ENCODE data around the gene NFATC3.

The NFATC3 gene

DNA sequence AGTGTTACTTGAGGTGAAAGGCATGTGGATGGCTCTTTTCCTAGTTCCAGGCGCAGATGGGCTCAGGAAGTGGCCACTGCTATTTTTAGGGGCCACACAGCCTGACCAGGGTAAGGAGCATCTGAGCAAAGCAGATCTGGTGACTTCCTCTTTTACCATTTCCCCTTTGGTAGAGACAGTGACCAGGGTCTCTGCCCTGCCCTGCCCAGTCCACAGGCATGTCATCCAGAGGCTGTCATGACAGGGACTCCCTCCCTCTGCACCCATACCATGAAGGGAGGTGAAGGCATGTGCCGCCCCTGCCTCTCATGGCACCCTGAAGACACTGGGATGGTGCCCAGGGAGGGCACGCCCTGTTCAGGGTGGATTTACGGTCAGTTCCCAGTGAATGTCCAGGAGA lies 162.2 kb downstream of the NFATC3 start:
- no peak for TF ChIP-seq Cebpa-rat (IDR thresholded peaks at IDR 0.05)
- peaks cover 25% of the 10 kb centered on the region for H3K36me3 ChIP-seq
- H3K27me3 ChIP-seq: no peaks in the 10 kb centered on the region
- H3K27ac ChIP-seq: peak overlapping the region; percentile 59
- peak overlapping the region; percentile 91; the same call in 1 of the 2 replicates for H3K4me3 ChIP-seq
- H3K4me1 ChIP-seq: peaks cover 76% of the 10 kb centered on the region
- H4K20me1 ChIP-seq: peaks cover 12% of the 10 kb centered on the region
- peak overlapping the region; percentile 76 for H3K9ac ChIP-seq
- H3K9me3 ChIP-seq: no peaks in the 10 kb centered on the region
- peak overlapping the region; percentile 100 for H3K4me2 ChIP-seq

DNA sequence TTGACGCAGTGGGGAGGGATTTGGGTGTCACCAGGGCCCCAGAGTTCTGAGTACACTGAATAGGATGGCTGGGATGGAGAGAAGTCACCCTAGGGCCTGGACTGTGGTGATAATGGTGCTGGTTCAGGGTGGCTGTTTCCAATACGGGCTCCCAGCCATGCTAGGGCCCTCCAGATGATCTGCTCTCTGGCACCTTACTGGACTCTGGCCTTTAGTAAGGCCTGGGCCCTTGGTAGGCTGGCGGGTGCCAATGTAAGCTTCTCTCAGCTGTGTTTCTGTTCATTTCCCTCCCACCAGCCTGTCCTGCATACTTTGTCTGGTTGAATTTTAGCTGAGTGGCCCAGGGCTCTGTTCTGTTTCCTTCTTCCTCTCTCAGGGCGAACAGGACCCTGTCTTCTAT lies 162.8 kb downstream of the NFATC3 start:
- H3K9ac ChIP-seq: peak overlapping the region; percentile 76; the same call in 1 of the 2 replicates
- TF ChIP-seq Cebpa-rat (IDR thresholded peaks at IDR 0.05): no peak
- peaks cover 82% of the 10 kb centered on the region for H3K4me1 ChIP-seq
- H3K27me3 ChIP-seq: no peaks in the 10 kb centered on the region
- H3K4me3 ChIP-seq: no peak overlapping the region; the same call in 1 of the 2 replicates
- H3K4me2 ChIP-seq: peak overlapping the region; percentile 100
- H3K9me3 ChIP-seq: no peaks in the 10 kb centered on the region
- H3K27ac ChIP-seq: peak overlapping the region; percentile 59
- H4K20me1 ChIP-seq: peaks cover 12% of the 10 kb centered on the region
- peaks cover 30% of the 10 kb centered on the region for H3K36me3 ChIP-seq

DNA sequence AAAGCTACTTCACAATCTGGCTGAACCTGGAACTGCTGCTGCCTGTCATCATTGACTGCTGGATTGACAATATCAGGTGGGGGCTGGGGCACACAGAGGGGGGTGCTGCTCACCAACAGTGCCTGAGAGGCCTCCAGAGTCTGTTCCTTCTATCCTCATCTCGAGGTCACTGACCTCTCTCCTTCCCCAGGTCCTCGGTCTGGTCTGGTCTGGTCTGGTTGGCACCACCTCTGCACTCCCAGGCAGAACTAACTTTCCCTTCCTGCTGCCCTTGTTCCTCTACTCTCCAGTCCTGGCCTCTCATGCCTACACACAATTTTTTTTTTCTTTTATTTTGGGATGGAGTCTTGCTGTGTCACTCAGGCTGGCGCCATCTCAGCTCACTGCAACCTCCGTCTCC lies 164.2 kb downstream of the NFATC3 start:
- no peak overlapping the region for H3K4me2 ChIP-seq
- TF ChIP-seq Cebpa-rat (IDR thresholded peaks at IDR 0.05): no peak
- H3K36me3 ChIP-seq: peaks cover 45% of the 10 kb centered on the region
- H3K4me1 ChIP-seq: peaks cover 90% of the 10 kb centered on the region
- H3K9ac ChIP-seq: no peak overlapping the region
- no peak overlapping the region for H3K4me3 ChIP-seq
- no peaks in the 10 kb centered on the region for H3K9me3 ChIP-seq
- H4K20me1 ChIP-seq: peaks cover 12% of the 10 kb centered on the region
- H3K27me3 ChIP-seq: no peaks in the 10 kb centered on the region
- H3K27ac ChIP-seq: peak overlapping the region; percentile 59; the same call in 1 of the 2 replicates

- Histone ChIP-seq H3K36me3 (peaks cover 60% of the 10 kb centered on the region), H3K4me1 (peaks cover 98% of the 10 kb centered on the region)
- TF ChIP-seq Cebpa-rat (IDR thresholded peaks at IDR 0.05): no peak
These were observed 165.8 kb downstream of the NFATC3 start for GRCh38 chr16:68250951-68251350.

DNA sequence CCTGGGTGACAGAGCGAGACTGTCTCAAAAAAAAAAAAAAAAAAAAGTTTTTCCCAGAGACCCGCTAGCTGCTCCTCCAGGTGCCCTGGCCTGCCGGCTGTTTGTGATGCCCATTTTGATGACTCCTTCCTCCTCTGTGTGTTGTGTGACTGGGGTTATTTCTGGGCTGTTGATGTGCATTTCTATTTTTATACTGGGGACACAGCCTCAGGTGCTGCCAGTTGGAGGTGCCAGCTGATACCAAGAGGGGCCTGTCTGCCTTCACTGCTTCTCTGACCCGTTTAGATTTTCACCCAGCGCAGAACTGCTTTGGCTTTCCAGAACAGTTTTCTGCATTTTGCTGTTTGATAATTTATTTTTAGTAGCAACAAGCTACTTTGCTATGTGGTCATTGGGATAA lies 166.7 kb downstream of the NFATC3 start:
- no peaks in the 10 kb centered on the region for H3K9me3 ChIP-seq
- H3K36me3 ChIP-seq: peaks cover 69% of the 10 kb centered on the region
- peak overlapping the region; percentile 99 for H3K27ac ChIP-seq
- no peaks in the 10 kb centered on the region for H3K27me3 ChIP-seq
- peak overlapping the region; percentile 74 for H3K4me2 ChIP-seq
- TF ChIP-seq Cebpa-rat (IDR thresholded peaks at IDR 0.05): no peak
- peak overlapping the region; percentile 69 for H3K9ac ChIP-seq
- H4K20me1 ChIP-seq: no peaks in the 10 kb centered on the region
- H3K4me1 ChIP-seq: peaks cover 98% of the 10 kb centered on the region
- H3K4me3 ChIP-seq: no peak overlapping the region

More at GRCh38 chr16:68250951-68251350, 165.8 kb downstream of the NFATC3 start:
- Histone ChIP-seq H4K20me1 (peaks cover 6% of the 10 kb centered on the region), H3K9me3 (no peaks in the 10 kb centered on the region), H3K27me3 (no peaks in the 10 kb centered on the region), H3K27ac (peak overlapping the region; percentile 99), H3K4me3 (no peak overlapping the region), H3K4me2 (peak overlapping the region; percentile 74), H3K9ac (peak overlapping the region; percentile 69)

- H3K4me2 ChIP-seq: peak overlapping the region; percentile 74
- no peaks in the 10 kb centered on the region for H3K27me3 ChIP-seq
- peaks cover 69% of the 10 kb centered on the region for H3K36me3 ChIP-seq
- peaks cover 98% of the 10 kb centered on the region for H3K4me1 ChIP-seq
- no peak overlapping the region for H3K4me3 ChIP-seq
- peak overlapping the region; percentile 99 for H3K27ac ChIP-seq
- no peaks in the 10 kb centered on the region for H3K9me3 ChIP-seq
- H4K20me1 ChIP-seq: no peaks in the 10 kb centered on the region
- no peak for TF ChIP-seq Cebpa-rat (IDR thresholded peaks at IDR 0.05)
- peak overlapping the region; percentile 69 for H3K9ac ChIP-seq
These were observed 167.2 kb downstream of the NFATC3 start for GRCh38 chr16:68252383-68252782.

DNA sequence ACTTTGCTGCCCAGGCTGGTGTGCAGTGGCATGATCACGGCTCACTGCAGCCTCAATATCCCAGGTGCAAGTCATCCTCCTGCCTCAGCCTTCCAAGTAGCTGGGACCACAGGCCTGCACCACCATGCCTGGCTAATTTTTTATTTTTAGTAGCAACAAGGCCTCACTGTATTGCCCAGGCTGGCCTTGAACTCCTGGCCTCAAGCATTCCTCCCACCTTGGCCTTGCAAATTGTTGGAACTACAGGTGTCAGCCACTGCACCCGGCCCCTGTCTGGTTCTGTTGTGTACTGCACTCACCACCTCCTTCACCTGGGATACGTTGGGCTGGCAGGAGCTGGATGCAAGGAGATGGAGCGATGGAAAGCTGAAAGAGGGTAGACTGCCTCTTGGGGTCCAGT lies 168.6 kb downstream of the NFATC3 start:
- no peak overlapping the region for H3K4me3 ChIP-seq
- peak overlapping the region; percentile 74 for H3K4me2 ChIP-seq
- peak overlapping the region; percentile 99 for H3K27ac ChIP-seq
- no peak overlapping the region for H3K9ac ChIP-seq
- peaks cover 64% of the 10 kb centered on the region for H3K36me3 ChIP-seq
- H3K27me3 ChIP-seq: no peaks in the 10 kb centered on the region
- peaks cover 98% of the 10 kb centered on the region for H3K4me1 ChIP-seq
- H3K9me3 ChIP-seq: no peaks in the 10 kb centered on the region
- no peak for TF ChIP-seq Cebpa-rat (IDR thresholded peaks at IDR 0.05)
- no peaks in the 10 kb centered on the region for H4K20me1 ChIP-seq

DNA sequence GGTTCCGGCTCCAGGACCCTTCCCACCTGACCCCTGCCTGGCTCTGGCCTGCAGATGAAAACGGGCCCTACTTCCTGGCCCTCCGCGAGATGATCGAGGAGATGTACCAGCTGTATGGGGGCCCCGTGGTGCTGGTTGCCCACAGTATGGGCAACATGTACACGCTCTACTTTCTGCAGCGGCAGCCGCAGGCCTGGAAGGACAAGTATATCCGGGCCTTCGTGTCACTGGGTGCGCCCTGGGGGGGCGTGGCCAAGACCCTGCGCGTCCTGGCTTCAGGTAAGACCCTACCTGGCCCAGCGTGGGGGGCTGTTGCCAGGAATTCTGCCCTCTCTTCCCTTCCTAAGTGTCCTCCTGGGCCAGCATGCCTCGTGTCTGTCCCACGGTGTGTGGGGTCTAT lies 170.5 kb downstream of the NFATC3 start:
- no peak for TF ChIP-seq Cebpa-rat (IDR thresholded peaks at IDR 0.05)
- no peaks in the 10 kb centered on the region for H3K27me3 ChIP-seq
- peaks cover 99% of the 10 kb centered on the region for H3K4me1 ChIP-seq
- no peaks in the 10 kb centered on the region for H3K9me3 ChIP-seq
- no peak overlapping the region for H3K4me3 ChIP-seq
- peak overlapping the region; percentile 45 for H3K9ac ChIP-seq
- peak overlapping the region; percentile 95; the same call in 1 of the 2 replicates for H3K4me2 ChIP-seq
- H3K36me3 ChIP-seq: peaks cover 68% of the 10 kb centered on the region
- H4K20me1 ChIP-seq: no peaks in the 10 kb centered on the region
- peak overlapping the region; percentile 99 for H3K27ac ChIP-seq

DNA sequence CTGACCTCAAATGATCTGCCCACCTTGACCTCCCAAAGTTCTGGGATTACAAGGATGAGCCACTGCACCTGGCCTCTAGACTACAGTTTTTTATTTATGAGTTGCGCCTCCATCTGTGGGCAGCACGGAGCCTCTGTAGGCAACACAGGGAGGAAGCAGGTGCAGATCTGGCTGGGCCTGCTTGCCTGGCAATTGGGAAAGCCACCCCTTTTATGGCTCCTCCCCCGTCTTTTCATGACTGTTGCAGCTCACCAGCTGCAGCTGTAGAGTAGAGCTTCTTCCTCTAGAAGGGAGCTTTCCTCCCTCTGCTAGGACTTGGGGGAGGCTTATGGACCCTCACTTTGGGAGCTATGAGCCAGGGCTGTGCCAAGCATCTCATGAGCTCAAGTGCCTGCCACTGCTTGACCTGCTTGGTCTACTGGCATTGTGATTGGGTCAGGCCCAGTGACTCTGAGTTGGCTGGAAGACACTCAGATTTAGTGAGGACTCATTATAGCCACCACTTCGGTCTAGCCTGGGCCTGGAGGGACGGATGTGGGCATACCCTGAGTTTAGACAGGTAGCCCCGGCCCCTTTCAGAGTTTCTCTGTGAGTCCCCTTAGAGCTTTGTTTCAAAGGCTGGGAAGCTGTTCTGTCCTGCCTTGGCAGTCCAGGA lies 172.2 kb downstream of the NFATC3 start:
- H3K27ac ChIP-seq: peak overlapping the region; percentile 99
- H3K9ac ChIP-seq: peak overlapping the region; percentile 88
- H3K9me3 ChIP-seq: no peaks in the 10 kb centered on the region
- H3K4me1 ChIP-seq: peaks cover 96% of the 10 kb centered on the region
- H3K36me3 ChIP-seq: peaks cover 70% of the 10 kb centered on the region
- no peaks in the 10 kb centered on the region for H4K20me1 ChIP-seq
- H3K4me2 ChIP-seq: peak overlapping the region; percentile 95
- TF ChIP-seq Cebpa-rat (IDR thresholded peaks at IDR 0.05): peak; percentile 84
- no peaks in the 10 kb centered on the region for H3K27me3 ChIP-seq
- H3K4me3 ChIP-seq: peak overlapping the region; percentile 48; the same call in 1 of the 2 replicates

All from BLaER1 (cell line).